GM19025 (cell line): ENCODE data around the gene PHAX.
"Not testable (repeated sequence)": the region's sequence is repeated elsewhere in the genome, so short reads cannot be mapped to it uniquely, and the experiment has no call there.

Source experiments
- ATAC-seq: cut with Tn5 transposase; IDR thresholded peaks from one replicate; pipeline ENCODE4 v1.9.1; 2021; ENCODE audit warnings: mild to moderate bottlenecking, low read depth, moderate library complexity; ENCODE audit not compliant: unreplicated experiment

The PHAX gene

DNA sequence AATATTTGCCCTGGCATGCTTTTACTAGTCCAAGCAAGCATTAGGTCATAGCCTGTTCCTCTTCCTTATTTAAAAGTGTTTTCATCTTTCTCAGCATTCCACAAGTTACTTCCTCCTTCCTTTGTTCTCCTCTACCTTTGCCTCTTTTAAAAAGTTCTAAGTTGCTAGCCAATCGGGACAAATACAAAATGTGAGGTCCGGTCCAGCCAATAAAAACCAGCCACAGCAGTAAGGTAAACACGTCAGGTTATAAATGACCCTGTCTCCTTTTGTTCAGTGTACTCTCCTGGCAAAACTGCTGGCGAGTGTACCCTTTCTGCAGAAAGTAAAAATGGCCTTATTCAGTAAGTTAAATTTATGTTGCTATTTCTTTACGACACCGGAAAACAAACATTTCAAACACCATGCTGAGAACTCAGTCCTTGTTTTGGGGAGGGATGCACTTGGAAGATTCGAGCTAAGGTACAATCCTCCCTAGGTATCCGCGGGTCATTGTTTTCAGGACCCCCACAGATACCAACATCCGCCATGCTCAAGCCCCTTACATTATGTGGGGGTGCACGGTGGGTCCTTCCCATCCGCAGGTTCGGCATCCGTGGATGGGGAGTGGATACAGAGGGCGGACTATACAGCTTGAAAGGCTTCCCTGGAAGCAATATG lies 646 bp upstream of the PHAX start:
- not testable (repeated sequence) for ATAC-seq

DNA sequence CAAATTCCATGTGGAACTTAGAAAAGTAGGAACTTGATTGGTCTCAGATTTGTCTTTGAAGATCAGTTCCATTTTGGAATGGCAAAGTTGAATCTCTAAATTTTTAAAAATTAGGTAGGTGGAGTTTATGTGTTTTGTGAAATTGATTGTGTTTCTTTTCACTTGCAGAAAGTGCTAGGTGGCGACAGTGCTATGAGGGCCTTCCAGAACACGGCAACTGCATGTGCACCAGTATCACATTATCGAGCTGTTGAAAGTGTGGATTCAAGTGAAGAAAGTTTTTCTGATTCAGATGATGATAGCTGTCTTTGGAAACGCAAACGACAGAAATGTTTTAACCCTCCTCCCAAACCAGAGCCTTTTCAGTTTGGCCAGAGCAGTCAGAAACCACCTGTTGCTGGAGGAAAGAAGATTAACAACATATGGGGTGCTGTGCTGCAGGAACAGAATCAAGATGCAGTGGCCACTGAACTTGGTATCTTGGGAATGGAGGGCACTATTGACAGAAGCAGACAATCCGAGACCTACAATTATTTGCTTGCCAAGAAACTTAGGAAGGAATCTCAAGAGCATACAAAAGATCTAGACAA lies 2.8 kb downstream of the PHAX start:
- no peak for ATAC-seq

DNA sequence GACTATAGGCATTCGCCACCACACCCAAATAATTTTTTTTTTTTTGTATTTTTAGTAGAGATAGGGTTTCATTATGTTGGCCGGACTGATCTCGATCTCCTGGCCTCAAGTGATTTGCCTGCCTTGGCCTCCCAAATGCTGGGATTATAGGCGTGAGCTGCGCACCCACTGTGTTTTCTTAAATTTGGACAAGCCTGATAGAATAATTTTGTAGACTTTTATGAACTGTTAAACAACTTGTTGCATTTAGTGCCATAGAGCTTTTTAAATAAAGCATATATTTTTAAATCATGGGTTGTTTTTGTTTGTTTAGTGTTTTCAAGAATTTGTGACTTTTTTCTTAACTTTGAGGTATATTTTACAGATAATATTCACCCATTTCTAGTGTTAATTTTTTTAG lies 4.8 kb downstream of the PHAX start:
- ATAC-seq: no peak

DNA sequence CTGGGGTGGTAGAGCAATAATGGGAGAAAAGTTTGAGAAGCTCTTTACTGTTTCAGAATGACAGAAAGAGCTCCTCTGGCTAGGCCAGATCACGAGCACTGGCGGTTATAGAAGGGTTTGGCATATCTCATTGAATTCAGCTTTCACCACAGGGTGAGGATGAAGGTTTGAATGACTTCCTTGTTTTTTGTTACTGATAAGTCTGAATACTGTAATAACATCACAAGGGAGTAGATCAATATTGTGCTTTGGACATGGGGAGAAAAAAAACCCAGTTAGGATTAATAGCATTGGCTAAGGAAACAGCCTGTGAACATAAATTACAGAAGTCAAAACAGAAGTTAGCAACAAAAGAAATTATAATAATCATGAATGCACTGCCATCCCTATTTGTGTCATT lies 9.4 kb downstream of the PHAX start:
- no peak for ATAC-seq

DNA sequence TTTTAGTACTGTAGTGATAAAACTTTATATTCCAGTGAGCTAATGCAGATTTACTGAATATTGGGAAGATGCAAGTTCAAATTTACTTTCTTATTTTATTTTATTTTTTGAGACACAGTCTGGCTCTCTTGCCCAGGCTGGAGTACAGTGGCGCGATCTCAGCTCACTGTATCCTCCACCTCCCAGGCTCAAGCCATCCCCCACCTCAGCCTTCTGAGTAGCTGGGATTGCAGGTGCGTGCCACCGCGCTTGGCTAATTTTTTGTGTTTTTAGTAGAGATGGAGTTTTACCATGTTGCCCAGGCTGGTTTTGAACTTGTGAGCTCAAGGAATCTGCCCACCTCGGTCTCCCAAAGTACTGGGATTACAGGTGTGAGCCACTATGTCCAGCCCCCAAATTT lies 9.9 kb downstream of the PHAX start:
- ATAC-seq: no peak

DNA sequence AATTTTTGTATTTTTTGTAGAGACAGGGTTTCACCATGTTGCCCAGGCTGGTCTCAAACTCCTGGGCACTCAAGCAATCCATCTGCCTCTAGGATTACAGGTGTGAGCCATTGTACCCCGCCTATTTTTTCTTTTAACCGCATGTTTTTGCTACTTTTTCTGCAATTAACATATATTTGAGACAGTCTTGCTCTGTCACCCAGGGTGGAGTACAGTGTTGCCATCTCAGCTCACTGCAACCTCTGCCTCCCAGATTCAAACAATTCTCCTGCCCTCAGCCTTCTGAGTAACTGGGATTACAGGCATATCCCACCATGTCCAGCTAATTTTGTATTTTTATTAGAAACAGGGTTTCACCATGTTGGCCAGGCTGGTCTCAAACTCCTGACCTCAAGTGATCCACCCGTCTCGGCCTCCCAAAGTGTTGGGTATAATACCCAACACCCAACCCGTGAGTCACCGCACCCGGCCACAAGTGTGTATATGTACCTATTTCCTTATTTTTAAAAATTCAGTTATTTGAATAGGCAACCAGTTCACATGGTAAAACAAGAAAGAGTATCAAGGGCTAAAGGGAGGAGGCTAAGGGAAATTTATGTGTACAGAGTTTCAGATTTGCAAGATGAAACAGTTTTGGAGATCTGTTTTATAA lies 13.3 kb downstream of the PHAX start:
- ATAC-seq: no peak

DNA sequence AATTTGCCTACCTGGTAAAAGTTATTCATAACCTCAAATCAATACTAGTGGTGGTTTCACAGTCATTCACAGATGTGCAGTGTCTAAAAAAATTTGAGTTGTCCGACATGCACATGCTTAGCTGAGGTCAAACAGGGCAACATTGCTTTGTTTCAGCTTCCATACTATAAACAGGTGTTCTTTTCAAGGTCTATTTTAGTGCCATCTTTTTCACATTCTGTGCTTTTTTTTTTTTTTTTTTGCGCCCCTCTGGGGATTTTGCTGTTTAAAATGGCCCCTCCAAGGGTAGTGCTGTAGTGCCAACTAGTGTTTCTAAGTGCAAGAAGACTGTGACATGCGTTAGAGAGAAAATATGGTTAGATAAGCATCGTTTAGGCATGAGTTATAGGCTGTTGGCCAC lies 14.5 kb downstream of the PHAX start:
- ATAC-seq: peak; percentile 95

DNA sequence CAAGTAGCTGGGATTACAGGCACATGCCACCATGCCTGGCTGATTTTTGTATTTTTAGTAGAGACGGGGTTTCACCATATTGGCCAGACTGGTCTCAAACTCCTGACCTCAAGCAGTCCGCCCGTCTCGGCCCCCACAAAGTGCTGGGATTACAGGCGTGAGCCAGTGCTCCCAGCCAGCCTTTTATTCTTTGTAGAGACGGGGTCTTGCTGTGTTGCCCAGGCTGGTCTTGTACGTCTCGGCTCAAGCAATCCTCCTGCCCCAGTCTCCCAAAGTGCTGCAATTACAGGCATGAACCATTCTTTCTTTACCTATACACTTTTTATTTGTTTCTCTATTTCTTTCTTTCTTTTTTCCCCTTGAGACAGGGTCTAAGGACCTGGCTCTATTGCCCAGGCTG lies 16.9 kb downstream of the PHAX start:
- not testable (repeated sequence) for ATAC-seq

DNA sequence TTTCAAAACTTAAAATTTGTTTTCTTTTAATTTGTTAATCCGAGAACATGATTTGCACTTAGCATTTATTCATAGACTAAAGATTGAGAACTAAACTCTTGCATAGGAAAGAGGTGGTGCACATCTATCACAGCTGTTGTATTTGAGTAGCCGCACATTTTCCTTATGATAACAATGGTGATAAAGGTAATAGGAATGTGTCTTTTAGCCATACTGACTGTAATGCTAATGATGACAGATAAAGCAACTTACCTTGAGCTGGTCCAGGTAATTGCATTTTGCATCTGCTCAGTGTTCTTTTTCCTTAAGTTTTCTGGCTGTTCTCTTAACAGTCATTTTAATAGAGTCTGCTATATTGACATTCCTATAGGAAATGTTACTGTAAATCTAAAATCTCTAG lies 19.0 kb downstream of the PHAX start:
- ATAC-seq: no peak

DNA sequence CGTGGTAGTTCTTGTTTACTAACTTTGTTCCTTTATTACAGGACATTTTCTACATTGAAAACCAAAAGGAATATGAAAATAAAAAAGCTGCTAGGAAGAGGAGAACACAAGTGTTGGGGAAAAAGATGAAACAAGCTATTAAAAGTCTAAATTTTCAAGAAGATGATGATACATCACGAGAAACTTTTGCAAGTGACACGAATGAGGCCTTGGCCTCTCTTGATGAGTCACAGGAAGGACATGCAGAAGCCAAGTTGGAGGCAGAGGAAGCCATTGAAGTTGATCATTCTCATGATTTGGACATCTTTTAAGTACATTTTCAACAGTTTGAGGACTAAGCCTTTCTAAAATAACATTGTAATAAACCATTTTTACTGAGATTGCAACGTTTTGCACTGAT lies 23.8 kb downstream of the PHAX start:
- ATAC-seq: no peak

DNA sequence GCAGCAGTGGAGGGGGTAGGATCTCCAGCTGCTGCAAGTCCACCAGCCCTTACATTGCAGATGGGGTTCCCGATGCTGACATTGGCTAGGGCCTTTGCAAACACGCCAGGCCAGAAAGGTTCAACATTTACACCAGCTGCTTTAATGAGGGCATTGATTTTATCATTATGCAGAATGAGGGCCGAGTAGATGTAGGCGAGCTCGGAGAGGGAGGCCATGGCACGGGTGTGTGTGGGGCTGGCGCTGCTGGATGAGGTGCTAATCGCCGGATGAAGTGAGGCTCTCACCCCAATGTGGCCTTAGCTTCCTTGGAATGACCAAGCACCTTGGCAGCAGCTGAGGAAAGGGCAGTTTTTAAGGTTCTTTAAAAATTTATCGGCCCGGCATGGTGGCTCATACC lies 27.4 kb downstream of the PHAX start:
- no peak for ATAC-seq

DNA sequence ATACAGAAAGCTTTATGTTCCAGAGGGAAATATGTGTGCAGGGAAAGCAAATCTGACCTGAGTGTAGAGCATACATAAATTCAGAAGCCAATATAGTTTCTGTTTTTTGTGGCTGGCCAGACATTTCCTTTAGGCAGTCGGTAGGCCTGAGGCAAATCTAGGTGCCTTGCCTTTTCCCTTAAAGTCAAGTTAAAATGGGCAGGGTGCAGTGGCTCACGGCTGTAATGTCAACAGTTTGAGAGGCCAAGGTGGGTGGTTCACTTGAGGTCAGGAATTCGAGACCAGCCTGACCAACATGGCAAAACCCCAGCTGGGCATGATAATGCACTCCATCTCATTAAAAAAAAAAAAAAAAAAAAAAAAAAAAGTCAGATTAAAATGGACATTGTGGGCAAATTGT lies 31.2 kb downstream of the PHAX start:
- no peak for ATAC-seq

DNA sequence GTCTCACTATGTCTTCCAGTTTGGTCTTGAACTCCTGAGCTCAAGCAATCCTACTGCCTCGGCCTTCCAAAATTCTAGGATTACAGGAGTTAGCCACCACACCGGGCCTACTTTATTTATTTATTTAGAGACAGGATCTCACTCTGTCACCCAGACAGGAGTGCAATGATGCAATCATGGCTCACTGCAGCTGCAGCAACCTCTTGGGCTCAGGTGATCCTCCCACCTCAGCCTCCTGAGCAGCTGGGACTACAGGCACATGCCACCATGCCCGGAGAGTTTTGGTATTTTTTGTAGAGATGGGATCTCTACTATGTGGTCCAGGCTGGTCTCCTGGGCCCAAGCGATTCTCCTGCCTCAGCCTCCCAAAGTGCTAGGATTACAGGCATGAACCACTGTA lies 32.8 kb downstream of the PHAX start:
- ATAC-seq: no peak

DNA sequence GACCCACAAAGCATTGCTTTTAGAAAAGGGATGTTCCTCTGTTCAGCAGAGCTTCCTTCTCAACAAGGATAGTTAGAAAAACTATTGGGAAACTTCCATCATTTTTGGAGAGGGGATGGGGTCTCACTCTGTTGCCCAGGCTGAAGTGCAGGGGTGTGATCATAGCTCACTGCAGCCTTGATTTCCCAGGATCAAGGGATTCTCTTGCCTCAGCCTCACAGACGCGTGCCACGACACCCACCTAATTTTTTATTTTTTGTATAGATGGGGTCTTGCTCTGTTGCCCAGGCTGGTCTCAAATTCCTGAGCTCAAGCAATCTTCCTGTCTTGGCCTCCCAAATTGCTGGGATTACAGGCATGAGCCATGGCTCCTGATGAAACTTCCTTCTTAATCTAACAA lies 34.8 kb downstream of the PHAX start:
- no peak for ATAC-seq

DNA sequence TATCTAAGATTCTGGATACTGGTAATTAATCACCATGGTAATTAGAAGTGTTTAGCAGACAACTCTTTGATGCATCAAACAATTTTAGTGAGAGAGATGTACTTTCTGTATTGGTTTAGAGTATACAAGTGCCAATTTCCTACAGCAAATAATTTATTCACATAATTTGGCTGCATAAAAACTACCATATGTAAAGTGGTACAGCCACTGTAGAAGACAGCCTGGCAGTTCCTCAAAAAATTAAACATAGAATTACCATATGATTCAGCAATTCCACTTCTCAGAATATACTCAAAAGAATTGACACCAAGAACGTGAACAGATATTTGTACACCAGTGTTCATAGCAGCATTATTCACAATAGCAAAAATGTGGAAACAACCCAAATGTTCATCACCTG lies 36.2 kb downstream of the PHAX start:
- ATAC-seq: no peak

DNA sequence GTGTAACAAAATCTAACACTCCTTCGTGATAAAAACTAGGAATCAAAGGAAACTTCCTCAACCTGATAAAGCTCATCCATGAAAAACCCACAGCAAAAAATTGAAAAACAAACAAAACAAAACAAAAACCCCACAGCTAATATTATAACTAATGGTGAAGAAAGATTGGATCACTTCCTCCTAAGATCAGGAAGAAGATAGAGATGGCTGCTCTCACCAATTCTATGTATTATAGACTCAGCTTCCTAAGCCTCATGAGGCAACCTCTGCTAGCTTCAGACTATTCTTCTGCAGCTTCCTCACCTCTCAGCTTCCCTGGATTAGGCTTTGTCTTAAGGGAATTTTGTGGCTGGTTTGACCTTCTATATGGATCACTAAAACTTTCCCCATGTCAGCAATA lies 40.1 kb downstream of the PHAX start:
- ATAC-seq: no peak

DNA sequence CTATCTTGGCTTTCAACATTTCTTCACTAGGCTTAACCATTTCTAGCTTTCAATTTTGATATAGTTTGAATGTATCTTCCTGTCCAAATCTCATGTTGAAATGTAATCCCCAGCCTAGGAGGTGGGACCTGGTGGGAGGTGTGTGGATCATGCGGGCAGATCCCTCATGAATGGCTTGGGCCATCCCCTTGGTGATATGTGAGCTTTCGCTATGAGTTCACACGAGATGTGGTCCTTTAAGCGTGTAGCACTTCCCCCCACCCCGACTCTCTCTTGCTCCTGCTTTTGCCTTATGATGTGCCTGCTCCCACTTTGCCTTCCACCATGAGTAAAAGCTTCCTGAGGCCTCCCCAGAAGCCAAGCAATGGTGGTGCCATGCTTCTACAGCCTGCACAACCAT lies 40.6 kb downstream of the PHAX start:
- peak; percentile 90 for ATAC-seq

DNA sequence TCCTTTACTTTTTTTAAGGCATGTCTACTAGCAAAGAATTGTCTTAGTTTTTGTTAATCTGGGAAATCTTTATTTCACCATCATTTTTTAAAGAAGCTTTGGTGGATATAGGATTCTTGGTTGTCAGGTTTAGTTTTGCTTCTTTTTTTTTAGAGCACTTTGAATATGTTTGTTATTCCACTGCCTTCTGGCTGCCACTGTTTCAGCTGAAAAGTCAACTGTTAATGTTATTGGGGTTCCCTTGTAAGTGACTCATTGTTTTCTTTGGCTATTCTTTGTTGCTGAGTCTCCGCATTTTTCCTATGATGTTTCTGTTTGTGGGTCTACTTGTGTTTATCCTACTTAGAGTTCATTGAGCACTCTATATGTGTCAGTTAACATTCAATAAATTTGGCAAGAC lies 44.4 kb downstream of the PHAX start:
- no peak for ATAC-seq

DNA sequence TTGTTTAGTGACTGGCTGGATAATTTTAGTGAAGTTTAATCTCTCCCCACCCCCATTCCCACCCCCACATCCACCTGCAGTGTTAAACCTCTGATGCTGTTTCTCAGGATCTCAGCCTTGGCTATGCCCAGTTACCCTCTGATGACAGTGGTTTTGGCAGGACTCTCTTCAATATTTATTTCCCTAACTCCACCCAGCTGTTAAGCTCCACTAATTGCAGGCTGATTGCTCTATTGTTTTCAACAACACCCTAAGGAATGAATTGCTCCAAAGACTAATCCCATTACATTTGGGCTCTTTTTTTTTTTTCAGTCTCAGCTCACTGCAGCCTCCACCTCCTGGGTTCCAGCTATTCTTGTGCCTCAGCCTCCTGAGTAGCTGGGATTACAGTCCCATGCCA lies 46.3 kb downstream of the PHAX start:
- no peak for ATAC-seq

DNA sequence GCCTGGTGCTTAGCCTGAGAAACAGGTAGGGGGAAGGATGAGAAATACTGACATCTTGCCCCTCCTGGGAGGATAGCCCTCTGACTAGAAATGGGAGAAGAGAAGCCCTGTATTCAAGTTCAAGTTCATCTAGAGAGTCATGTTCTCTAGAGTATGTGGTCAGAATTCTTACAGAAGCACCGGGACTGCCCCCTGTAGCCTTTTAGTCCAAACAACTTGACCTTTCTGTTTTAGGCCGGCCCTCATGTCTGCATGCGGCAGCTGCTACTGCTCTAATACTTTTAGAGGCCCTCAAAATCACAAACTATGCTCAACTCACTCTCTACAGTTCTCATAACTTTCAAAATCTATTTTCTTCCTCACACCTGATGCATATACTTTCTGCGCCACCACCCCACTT lies 47.7 kb downstream of the PHAX start:
- no peak for ATAC-seq

DNA sequence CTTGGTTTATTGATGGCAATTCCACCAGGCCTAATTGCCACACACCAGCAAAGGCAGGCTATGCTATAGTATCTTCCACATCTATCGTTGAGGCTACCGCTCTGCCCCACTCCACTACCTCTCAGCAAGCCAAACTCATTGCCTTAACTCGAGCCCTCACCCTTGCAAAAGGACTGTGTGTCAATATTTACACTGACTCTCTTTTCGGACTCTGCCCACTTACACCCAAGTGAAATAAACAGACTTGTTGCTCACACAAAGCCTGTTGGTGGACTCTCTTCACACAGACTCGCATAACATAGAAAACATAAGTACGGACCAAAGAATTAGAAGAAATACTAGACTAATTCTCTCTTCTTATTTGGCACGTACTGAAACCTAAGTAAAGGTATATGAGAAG lies 48.3 kb downstream of the PHAX start:
- not testable (repeated sequence) for ATAC-seq

DNA sequence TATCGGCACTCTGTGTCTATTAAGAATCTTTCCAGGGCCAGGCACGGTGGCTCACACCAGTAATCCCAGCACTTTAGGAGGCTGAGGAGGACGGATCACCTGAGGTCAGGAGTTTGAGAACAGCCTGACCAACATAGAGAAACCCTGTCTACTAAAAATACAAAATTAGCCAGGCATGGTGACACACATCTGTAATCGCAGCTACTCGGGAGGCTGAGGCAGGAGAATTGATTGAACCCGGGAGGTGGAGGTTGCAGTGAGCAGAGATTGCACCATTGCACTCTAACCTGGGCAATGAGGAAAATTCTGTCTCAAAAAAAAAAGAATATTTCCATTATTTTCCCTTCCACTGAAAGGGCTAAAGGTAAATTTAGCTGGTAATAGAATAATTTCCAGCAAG lies 49.0 kb downstream of the PHAX start:
- not testable (repeated sequence) for ATAC-seq
